B cell (primary cell): ENCODE results near the gene GMPR.

Experiments
- CTCF ChIP-seq: fragments of 200-600 bp; IDR thresholded peaks from one replicate; pipeline ENCODE4 v1.8.0; 2022; ENCODE audit warnings: antibody characterized with exemption, mild to moderate bottlenecking
- EZH2 ChIP-seq: IDR thresholded peaks from 2 replicates; pipeline ENCODE4 v1.6.1; 2012; ENCODE audit warnings: borderline replicate concordance, low read depth, mild to moderate bottlenecking, moderate library complexity, low read length; ENCODE audit not compliant: insufficient read depth, poor library complexity, severe bottlenecking

- TF ChIP-seq CTCF, result no peak
- no peak for TF ChIP-seq EZH2
Observed at GRCh38 chr6:16302721-16303552, 64.5 kb downstream of the GMPR start.
